ENCODE data around the gene NSD2. TPM values are rescaled to one million over a fixed set of nuclear protein-coding genes. Genes with fewer than 3 reads are reported as not detected.

Gene NSD2
- total and polyA plus RNA-seq, 7 donors: 7.2 to 57.9 (median 36.0) TPM

DNA sequence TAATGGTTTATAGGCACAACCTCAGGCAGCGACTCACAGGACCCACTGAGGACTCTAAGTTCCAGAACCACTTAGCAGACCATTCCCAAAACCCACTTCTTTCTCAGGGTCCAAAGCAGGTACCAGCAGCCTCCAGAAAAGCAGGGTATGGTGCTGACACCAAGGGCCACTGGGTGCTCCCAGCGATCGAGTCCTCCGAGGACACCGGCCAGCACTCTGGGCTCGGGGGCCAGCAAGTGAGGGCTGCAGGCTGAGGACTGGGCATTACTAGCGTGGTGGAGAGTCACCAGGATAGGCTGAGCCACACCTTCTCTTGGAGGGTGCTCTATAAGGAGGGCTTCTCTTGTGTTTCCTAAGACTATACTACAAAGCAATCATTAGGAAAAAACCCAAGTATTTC lies 34.5 kb upstream of the NSD2 start:
- WGBS, 2 donors: 94 to 96% methylated on average over 7 of the region's 7 CpGs
- no peaks in the 10 kb centered on the region for H3K27me3 ChIP-seq
- peaks cover 0 to 5% (median 0%) of the 10 kb centered on the region in 4 donors for H3K4me1 ChIP-seq
- no peaks in the 10 kb centered on the region for H3K9me3 ChIP-seq
- no peak overlapping the region for H3K27ac ChIP-seq
- no peak for TF ChIP-seq EP300 (IDR thresholded peaks at IDR 0.05)
- TF ChIP-seq POLR2AphosphoS5 (IDR thresholded peaks at IDR 0.05): no peak
- TF ChIP-seq POLR2A (IDR thresholded peaks at IDR 0.05): no peak
- TF ChIP-seq, protein P1, sequence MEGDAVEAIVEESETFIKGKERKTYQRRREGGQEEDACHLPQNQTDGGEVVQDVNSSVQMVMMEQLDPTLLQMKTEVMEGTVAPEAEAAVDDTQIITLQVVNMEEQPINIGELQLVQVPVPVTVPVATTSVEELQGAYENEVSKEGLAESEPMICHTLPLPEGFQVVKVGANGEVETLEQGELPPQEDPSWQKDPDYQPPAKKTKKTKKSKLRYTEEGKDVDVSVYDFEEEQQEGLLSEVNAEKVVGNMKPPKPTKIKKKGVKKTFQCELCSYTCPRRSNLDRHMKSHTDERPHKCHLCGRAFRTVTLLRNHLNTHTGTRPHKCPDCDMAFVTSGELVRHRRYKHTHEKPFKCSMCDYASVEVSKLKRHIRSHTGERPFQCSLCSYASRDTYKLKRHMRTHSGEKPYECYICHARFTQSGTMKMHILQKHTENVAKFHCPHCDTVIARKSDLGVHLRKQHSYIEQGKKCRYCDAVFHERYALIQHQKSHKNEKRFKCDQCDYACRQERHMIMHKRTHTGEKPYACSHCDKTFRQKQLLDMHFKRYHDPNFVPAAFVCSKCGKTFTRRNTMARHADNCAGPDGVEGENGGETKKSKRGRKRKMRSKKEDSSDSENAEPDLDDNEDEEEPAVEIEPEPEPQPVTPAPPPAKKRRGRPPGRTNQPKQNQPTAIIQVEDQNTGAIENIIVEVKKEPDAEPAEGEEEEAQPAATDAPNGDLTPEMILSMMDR (IDR thresholded peaks at IDR 0.05): no peak
- intact Hi-C loops (cut with DNase I): no loop called here
- H3K36me3 ChIP-seq: peaks cover 32 to 97% (median 52%) of the 10 kb centered on the region in 4 donors
- no peak for DNase-seq
- H3K4me3 ChIP-seq: no peak overlapping the region

DNA sequence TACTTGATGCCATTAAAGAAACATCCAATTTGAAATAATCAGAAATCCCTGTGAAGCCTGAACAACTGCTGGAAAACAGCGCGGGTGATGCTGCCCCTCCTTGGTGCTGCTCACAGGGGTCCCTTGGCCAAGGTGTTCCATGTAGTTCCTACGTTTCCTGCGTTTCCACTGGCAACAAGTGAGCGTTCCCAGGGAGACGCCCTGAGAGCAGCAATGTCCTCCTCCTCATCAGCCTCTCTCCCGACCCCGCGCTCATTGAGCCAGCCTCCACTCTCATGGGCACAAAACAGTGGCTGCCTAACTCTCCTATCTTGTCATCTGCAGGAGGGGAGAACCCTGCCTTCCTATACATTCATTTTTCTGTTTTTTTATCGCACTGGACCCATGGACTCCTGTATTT lies 34.1 kb upstream of the NSD2 start:
- TF ChIP-seq POLR2AphosphoS5 (IDR thresholded peaks at IDR 0.05) (no peak), POLR2A (IDR thresholded peaks at IDR 0.05) (no peak), EP300 (IDR thresholded peaks at IDR 0.05) (no peak)
- TF ChIP-seq, protein P1 (IDR thresholded peaks at IDR 0.05): no peak
- Histone ChIP-seq H3K27me3 (no peaks in the 10 kb centered on the region), H3K36me3 (peaks cover 32 to 92% (median 48%) of the 10 kb centered on the region in 4 donors), H3K4me3 (no peak overlapping the region), H3K9me3 (no peaks in the 10 kb centered on the region), H3K27ac (no peak overlapping the region), H3K4me1 (peaks cover 0 to 5% (median 0%) of the 10 kb centered on the region in 4 donors)
- intact Hi-C loops (cut with DNase I): no loop called here
- WGBS, 2 donors: 96% methylated on average over 10 of the region's 10 CpGs
- no peak for DNase-seq

DNA sequence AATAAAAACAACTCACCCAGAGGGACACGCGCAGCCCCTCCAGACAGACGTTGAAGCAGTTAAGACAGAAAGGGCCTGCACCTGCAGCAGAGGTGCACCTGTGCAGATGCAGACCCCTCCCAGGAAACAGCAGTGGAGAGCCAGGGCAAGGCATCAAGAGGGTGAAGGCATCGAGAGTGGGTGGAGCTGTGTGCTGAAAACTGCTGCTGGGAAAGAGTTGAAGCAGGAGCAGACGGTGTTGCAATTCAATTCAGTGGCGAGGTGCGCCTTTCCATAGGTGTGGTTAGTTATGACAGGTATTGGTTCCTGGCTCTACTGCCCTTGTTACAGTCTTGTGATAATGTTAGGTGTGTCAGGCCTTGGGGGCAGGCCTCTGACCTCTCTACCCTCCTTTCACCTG lies 31.9 kb upstream of the NSD2 start:
- no peak overlapping the region for H3K27ac ChIP-seq
- H3K36me3 ChIP-seq: peaks cover 29 to 86% (median 40%) of the 10 kb centered on the region in 4 donors
- DNase-seq: no peak
- no peaks in the 10 kb centered on the region for H3K27me3 ChIP-seq
- H3K4me1 ChIP-seq: peaks cover 0 to 10% (median 0%) of the 10 kb centered on the region in 4 donors
- no peaks in the 10 kb centered on the region for H3K9me3 ChIP-seq
- 49 to 69% methylated on average over 7 of the region's 7 CpGs for WGBS, 2 donors
- H3K4me3 ChIP-seq: no peak overlapping the region
- intact Hi-C loops (cut with DNase I): no loop called here
- TF ChIP-seq POLR2A (IDR thresholded peaks at IDR 0.05): no peak

DNA sequence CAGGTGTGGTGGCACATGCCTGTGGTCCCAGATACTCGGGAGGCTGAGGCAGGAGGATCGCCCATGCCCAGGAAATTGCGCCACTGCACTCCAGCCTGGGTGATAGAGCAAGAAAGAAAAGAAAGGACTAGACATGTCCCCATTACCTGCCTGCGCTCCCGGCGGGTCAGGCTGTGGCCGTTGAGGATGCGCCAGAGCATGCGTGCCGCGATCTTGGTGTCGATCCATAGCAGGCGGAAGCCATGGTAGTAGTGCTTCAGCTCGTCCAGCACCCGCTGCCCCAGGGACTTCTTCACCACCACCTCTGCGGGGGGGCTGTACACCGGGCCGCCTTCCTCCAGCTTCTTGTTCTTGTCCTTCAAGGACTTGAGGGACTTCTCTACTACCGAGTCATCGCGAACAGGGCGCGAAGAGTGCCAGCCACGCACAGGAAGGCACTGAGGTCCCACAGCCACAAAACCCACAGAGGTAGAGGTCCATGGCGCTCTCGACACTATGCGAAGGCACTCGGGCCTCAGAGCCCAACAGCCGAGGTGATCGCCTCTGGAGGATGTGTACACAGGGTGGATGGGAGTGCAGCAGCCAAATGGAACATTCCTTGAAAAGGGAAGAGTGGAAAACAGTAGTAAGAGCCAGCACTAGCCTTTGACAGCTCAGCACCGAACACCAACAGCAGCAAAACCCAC lies 29.8 kb upstream of the NSD2 start:
- no peak for DNase-seq
- TF ChIP-seq POLR2A (IDR thresholded peaks at IDR 0.05): no peak
- TF ChIP-seq EP300 (IDR thresholded peaks at IDR 0.05): no peak
- TF ChIP-seq, protein P1 (IDR thresholded peaks at IDR 0.05): no peak
- no peak for TF ChIP-seq POLR2AphosphoS5 (IDR thresholded peaks at IDR 0.05)
- Histone ChIP-seq H3K4me1 (peaks cover 0 to 5% (median 0%) of the 10 kb centered on the region in 4 donors), H3K9me3 (no peaks in the 10 kb centered on the region), H3K36me3 (peaks cover 19 to 83% (median 31%) of the 10 kb centered on the region in 4 donors), H3K27me3 (no peaks in the 10 kb centered on the region), H3K27ac (no peak overlapping the region), H3K4me3 (no peak overlapping the region)
- intact Hi-C loops (cut with DNase I): no loop called here
- WGBS, 2 donors: 89 to 95% methylated on average over 31 of the region's 31 CpGs

DNA sequence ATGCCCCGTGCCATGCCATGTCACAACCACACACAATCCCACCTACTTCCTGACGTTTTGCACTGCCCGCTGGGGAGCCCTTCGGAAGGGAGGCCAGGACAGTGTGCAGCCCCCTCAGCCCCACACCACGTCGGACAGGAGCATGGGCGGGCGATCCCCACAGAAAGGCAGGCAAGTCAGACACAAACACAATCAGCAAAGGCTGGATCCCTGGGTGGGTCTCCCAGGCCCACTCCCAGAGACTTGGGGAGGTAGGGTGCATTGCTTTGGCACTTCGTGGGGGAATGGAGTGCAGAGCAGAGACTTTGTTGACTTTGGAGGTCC lies 29.3 kb upstream of the NSD2 start:
- Histone ChIP-seq H3K27ac (no peak overlapping the region), H3K36me3 (peaks cover 15 to 83% (median 32%) of the 10 kb centered on the region in 4 donors)
- WGBS, 2 donors: 90% methylated on average over 9 of the region's 9 CpGs

More for the DNA sequence above, 29.3 kb upstream of the NSD2 start:
- intact Hi-C loops (cut with DNase I): no loop called here
- H3K4me1 ChIP-seq: peaks cover 0 to 5% (median 0%) of the 10 kb centered on the region in 4 donors
- H3K9me3 ChIP-seq: no peaks in the 10 kb centered on the region
- no peaks in the 10 kb centered on the region for H3K27me3 ChIP-seq
- no peak for TF ChIP-seq POLR2A (IDR thresholded peaks at IDR 0.05)
- no peak for TF ChIP-seq POLR2AphosphoS5 (IDR thresholded peaks at IDR 0.05)
- TF ChIP-seq, protein P1 (IDR thresholded peaks at IDR 0.05): no peak
- TF ChIP-seq EP300 (IDR thresholded peaks at IDR 0.05): no peak
- DNase-seq: no peak
- no peak overlapping the region for H3K4me3 ChIP-seq

Data from sigmoid colon (tissue), 7 donors.